Esophagus squamous epithelium (tissue), 4 donors: ENCODE data around the gene MCRIP1.

ENCODE experiments used
- CTCF ChIP-seq, 6 experiments: fragments of 450-650 bp in 4 of 6; fragments of 200-600 bp in 2 of 6; sonication (generic) in 2 of 6; IDR thresholded peaks; one replicate each; pipeline ENCODE4 v1.5.1; 2016 to 2019; ENCODE audit warnings: antibody characterized with exemption in 6 of 6, mild to moderate bottlenecking in 4 of 6, moderate library complexity in 4 of 6
- POLR2A ChIP-seq, 4 donors: fragments of 450-650 bp; IDR thresholded peaks; one replicate each; pipeline ENCODE4 v1.6.1; 2017; ENCODE audit warnings: antibody characterized with exemption in 4 of 4, mild to moderate bottlenecking in 4 of 4, moderate library complexity in 3 of 4

GRCh38 chr17:81860756-81861568, 27.9 kb upstream of the MCRIP1 start:
- peak in 1 of 6 experiments; percentile 4 for TF ChIP-seq CTCF (IDR thresholded peaks at IDR 0.05)
- TF ChIP-seq POLR2A (IDR thresholded peaks at IDR 0.05), result peak in 3 of 4 donors; percentile 92 to 99 (median 99)
